ENCODE results near the gene POU2AF3. TPM values are rescaled to one million over a fixed set of nuclear protein-coding genes. Genes with fewer than 3 reads are reported as not detected.

The POU2AF3 gene
- total RNA-seq, 1 experiment from 2014 or later: not detected

GRCh38 chr11:111296196-111296595 is 2.1 kb upstream of the POU2AF3 start:
- in situ Hi-C loops (cut with HindIII; ENCODE audit: low pct_unique_long_range_greater_than_20kb, low sequenced_read_pairs): no loop called here
- DNase-seq (ENCODE audit: low read depth, low spot score): no peak

GRCh38 chr11:111297696-111298095 is 650 bp upstream of the POU2AF3 start:
- no peak for DNase-seq (ENCODE audit: low read depth, low spot score)
- in situ Hi-C loops (cut with HindIII; ENCODE audit: low pct_unique_long_range_greater_than_20kb, low sequenced_read_pairs): no loop called here

GRCh38 chr11:111299101-111300026 is 1.0 kb downstream of the POU2AF3 start:
- in situ Hi-C loops (cut with HindIII; ENCODE audit: low pct_unique_long_range_greater_than_20kb, low sequenced_read_pairs): no loop called here
- peak; percentile 12 for DNase-seq (ENCODE audit: low read depth, low spot score)

- in situ Hi-C loops (cut with HindIII; ENCODE audit: low pct_unique_long_range_greater_than_20kb, low sequenced_read_pairs): no loop called here
- DNase-seq (ENCODE audit: low read depth, low spot score): no peak
Observed at GRCh38 chr11:111300569-111300968, 2.2 kb downstream of the POU2AF3 start.

GRCh38 chr11:111301004-111301841 is 2.9 kb downstream of the POU2AF3 start:
- in situ Hi-C loops (cut with HindIII; ENCODE audit: low pct_unique_long_range_greater_than_20kb, low sequenced_read_pairs): no loop called here
- DNase-seq (ENCODE audit: low read depth, low spot score): no peak

GRCh38 chr11:111301842-111302118 is 3.4 kb downstream of the POU2AF3 start:
- in situ Hi-C loops (cut with HindIII; ENCODE audit: low pct_unique_long_range_greater_than_20kb, low sequenced_read_pairs): no loop called here
- no peak for DNase-seq (ENCODE audit: low read depth, low spot score)

- in situ Hi-C loops (cut with HindIII; ENCODE audit: low pct_unique_long_range_greater_than_20kb, low sequenced_read_pairs): no loop called here
- DNase-seq (ENCODE audit: low read depth, low spot score): no peak
Observed at GRCh38 chr11:111302298-111302697, 4.0 kb downstream of the POU2AF3 start.

- DNase-seq (ENCODE audit: low read depth, low spot score): no peak
Observed at GRCh38 chr11:111303461-111303860, 5.1 kb downstream of the POU2AF3 start.

GRCh38 chr11:111305162-111305802 is 6.9 kb downstream of the POU2AF3 start:
- DNase-seq (ENCODE audit: low read depth, low spot score): no peak
- in situ Hi-C loops (cut with HindIII; ENCODE audit: low pct_unique_long_range_greater_than_20kb, low sequenced_read_pairs): no loop called here

More at GRCh38 chr11:111303461-111303860, 5.1 kb downstream of the POU2AF3 start:
- in situ Hi-C loops (cut with HindIII; ENCODE audit: low pct_unique_long_range_greater_than_20kb, low sequenced_read_pairs): no loop called here

- no peak for DNase-seq (ENCODE audit: low read depth, low spot score)
- in situ Hi-C loops (cut with HindIII; ENCODE audit: low pct_unique_long_range_greater_than_20kb, low sequenced_read_pairs): no loop called here
Observed at GRCh38 chr11:111305876-111306275, 7.5 kb downstream of the POU2AF3 start.

GRCh38 chr11:111306321-111306720 is 8.0 kb downstream of the POU2AF3 start:
- in situ Hi-C loops (cut with HindIII; ENCODE audit: low pct_unique_long_range_greater_than_20kb, low sequenced_read_pairs): no loop called here
- DNase-seq (ENCODE audit: low read depth, low spot score): no peak

GRCh38 chr11:111307472-111308108 is 9.2 kb downstream of the POU2AF3 start:
- no peak for DNase-seq (ENCODE audit: low read depth, low spot score)
- in situ Hi-C loops (cut with HindIII; ENCODE audit: low pct_unique_long_range_greater_than_20kb, low sequenced_read_pairs): no loop called here

- in situ Hi-C loops (cut with HindIII; ENCODE audit: low pct_unique_long_range_greater_than_20kb, low sequenced_read_pairs): no loop called here
- no peak for DNase-seq (ENCODE audit: low read depth, low spot score)
Observed at GRCh38 chr11:111308140-111308539, 9.8 kb downstream of the POU2AF3 start.

GRCh38 chr11:111309215-111309915 is 11.0 kb downstream of the POU2AF3 start:
- DNase-seq (ENCODE audit: low read depth, low spot score): no peak
- in situ Hi-C loops (cut with HindIII; ENCODE audit: low pct_unique_long_range_greater_than_20kb, low sequenced_read_pairs): no loop called here

- DNase-seq (ENCODE audit: low read depth, low spot score): peak; percentile 0
- in situ Hi-C loops (cut with HindIII; ENCODE audit: low pct_unique_long_range_greater_than_20kb, low sequenced_read_pairs): no loop called here
Observed at GRCh38 chr11:111310088-111310487, 11.7 kb downstream of the POU2AF3 start.

- DNase-seq (ENCODE audit: low read depth, low spot score): no peak
- in situ Hi-C loops (cut with HindIII; ENCODE audit: low pct_unique_long_range_greater_than_20kb, low sequenced_read_pairs): no loop called here
Observed at GRCh38 chr11:111310723-111311122, 12.4 kb downstream of the POU2AF3 start.

GRCh38 chr11:111312076-111312475 is 13.7 kb downstream of the POU2AF3 start:
- in situ Hi-C loops (cut with HindIII; ENCODE audit: low pct_unique_long_range_greater_than_20kb, low sequenced_read_pairs): no loop called here
- no peak for DNase-seq (ENCODE audit: low read depth, low spot score)
